GM19043 (cell line): Measurements from ENCODE around the gene STRADA.

ENCODE experiments used
- ATAC-seq: cut with Tn5 transposase; IDR thresholded peaks from one replicate; pipeline ENCODE4 v1.9.1; 2021; ENCODE audit warnings: low read depth; ENCODE audit not compliant: unreplicated experiment

The STRADA gene

DNA sequence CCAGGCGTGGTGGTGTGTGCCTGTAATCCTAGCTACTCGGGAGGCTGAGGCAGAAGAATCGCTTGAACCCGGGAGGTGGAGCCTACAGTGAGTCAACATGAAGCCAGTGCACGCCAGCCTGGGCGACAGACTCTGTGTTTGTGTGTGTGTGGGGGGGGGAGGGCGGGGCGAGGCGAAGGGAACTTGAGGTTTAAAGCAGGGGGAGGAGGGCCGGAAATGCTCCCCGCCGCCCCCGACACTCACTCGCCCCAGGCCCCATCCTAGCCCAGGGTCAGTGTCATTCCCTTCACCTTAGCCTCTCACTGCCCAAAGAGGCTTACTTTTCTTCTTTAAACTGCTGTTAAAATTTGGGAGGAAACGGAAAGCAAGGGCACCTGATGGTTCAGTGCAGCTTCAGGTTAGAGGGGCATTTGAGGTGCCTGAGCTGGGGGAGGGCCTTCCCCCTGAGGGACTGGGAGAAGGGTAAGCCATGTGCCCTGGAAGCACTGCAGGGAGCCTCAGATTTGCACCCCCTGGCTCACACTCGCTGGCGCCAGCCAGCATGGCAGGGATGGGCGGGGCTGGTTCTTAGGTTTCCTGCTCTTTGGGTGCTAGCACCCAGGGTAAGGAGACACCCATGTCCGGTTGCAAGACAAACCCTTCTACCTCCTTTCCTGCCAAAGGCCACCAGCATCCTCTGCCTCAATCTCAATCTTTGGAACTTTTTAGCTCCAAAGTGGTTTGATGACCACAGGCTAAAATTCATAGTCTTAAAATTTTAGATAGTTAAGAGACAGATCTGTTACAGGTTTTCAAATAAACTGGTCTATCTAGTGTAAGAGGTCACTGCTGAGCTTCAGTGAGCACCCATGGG, 39.5 kb downstream of the STRADA start:
- ATAC-seq, result no peak

DNA sequence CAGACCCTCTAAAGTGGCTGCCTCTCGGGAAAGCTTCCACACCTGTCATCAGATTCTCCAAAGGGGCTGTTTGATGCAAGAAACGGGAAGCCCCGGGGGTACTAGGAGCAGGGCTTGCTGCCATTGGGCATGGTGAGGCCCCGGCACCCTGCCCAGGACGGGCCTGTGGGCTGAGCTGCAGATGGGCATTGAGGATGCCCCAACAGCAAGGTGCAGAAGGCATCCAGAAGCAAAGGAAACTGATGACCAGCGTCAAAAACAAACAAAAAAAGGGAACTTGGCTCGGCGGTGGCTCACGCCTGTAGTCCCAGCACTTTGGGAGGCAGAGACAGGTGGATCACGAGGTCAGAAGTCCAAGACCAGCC, 40.2 kb downstream of the STRADA start:
- no peak for ATAC-seq

DNA sequence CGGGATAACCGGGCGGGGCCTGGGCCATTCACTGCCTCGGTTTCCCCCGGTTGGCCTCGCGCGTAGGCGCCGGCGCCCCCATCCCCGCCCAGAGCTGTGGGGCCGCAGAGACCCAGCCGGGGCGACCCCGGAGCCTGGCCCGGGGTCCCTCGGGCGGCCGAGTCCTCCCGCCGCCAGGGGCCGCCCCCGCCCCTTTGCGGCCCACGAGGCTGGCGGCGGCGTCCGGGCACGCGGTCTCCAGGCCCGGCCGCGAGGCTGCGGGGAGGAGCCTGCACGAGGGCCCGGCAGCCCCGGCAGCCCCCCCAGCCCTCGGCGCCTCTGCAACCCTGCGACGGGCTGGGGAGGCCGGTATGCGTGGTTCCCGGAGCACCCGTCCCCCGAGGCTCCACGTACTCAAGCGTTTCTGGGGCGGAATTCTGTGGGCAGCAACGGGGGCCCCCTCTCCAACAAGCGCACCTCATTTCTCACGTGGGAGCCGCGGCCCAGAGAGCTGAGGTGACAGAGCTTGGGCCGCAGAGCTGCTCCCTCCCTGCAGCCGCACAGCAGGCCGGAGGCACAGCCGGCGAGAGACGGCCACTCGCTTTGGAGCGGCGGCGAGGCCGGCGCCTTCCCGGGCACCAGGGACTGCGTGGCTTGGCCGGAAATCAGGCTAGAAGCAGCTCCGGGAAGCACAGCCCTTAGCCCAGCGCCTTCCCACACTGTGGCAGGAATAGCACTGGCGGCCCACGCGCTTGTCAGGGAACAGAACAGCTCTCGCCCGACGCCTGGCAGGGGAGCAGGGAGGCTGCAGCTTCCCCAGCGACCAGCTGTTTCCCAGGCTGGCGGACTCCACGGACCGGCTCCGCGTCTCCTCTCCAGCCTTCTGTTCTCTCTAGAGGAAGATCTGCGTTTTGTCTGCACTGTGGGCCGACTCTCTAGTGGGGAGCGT, 40.8 kb downstream of the STRADA start:
- ATAC-seq, result no peak

DNA sequence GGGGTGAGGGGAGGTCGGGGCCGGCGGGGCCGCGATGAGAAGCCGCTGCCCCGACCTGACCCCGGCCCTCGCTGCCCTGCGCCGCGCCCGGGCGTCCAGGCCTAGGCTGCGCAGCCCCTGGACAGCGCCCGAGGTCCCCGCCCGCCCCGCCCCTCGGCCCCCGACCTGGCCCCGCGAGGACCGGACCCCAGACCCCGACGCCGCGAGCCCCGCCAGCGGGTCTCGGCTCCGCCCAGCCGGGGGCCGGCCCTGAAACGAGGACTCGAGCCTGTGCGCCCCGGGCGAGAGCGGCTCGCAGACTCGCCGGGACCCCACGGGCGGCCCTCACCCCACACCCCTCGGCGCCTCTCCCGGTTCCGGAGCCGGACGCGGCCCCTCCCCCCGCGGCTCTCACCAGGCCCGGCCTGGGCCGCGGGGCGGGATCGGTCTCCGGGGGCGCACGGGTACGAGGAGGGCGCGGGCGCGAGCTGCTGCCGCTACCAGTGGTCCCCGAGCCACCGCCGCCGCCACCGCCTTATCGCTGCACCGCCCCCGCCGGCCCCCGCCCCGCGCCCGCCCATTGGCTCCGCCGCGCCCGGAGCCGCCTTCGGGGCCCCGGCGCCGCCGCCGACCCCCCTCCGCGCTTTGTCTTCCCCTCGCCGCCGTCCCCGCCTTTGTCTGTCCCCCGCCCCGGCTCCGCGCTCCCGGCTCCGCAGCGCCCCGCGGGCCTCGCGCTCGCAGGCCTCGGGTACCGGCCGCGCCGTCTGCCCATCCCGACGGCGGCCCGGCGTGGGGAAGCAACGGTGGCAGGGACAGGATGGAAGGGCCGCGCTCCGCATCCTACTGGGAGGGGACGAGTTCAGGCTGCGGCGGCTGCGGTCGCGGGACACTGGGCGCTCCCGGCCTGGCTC, 41.7 kb downstream of the STRADA start, which contains the start of gene LIMD2:
Gene LIMD2 (minus strand): TSS at position 488 of the 890 bp plus-strand sequence. CDS start 827 bp downstream, outside the sequence.
- no peak for ATAC-seq

DNA sequence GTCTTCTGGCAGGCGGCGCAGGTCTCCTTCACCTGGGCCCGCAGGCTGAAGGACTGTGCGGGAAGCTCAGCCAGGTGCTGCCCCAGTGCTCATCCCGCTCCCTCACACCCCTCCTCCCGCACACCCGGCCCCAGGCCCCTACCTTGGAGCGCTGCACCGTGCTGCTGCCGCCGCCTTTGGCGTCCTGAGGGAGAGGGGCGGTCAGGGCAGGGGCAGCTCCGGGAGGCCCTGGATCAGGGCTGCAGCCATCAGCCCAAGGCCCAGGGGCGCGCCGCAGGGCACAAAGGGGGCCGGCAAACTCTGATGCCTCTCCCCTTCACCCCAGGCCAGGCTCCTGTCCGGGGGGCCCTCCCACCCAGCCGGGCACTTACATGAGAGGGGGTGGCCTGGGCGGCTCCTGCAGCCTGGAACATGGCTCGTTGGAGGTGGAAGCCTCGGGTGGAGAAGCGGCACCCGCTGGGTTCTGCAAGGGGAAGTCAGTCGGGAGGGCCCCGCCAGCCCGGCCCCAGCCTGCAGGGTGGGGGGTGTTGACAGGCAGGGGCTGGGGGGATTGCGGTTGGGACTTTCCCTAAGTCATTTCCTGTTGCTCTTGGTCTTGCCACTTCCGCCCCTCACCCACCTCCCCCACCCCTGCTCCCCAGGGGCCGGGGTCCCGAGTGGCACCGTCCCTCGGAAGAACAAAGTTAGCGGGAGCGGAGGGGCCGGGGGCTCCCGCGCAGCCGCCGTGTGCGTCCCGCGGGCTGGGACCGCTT, 42.5 kb downstream of the STRADA start:
- ATAC-seq, result no peak

DNA sequence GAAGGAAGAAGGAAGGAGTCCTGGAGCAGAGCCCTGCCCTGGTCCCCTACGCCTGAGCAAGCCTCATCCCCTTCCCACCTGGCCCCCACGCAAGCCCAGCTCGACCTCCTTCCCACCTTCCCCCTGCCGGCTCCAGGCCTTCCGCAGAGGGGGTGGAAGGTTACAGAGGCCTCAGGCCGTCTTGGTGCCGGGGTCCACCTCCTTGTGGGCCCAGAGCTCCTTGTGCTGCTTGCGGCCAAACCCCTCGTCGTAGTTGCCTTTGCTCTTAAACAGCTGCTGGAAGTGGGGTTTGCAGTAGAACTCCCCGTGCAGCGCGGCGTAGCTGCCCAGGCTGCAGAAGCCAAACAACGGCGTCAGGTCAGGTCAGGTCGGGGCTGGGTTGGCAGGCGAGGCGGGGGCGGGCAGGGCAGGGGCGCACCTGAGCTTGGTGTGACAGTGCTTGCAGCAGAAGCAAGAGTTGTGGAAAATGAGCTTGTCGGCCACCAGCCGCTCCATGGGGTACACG, 43.2 kb downstream of the STRADA start:
- no peak for ATAC-seq

DNA sequence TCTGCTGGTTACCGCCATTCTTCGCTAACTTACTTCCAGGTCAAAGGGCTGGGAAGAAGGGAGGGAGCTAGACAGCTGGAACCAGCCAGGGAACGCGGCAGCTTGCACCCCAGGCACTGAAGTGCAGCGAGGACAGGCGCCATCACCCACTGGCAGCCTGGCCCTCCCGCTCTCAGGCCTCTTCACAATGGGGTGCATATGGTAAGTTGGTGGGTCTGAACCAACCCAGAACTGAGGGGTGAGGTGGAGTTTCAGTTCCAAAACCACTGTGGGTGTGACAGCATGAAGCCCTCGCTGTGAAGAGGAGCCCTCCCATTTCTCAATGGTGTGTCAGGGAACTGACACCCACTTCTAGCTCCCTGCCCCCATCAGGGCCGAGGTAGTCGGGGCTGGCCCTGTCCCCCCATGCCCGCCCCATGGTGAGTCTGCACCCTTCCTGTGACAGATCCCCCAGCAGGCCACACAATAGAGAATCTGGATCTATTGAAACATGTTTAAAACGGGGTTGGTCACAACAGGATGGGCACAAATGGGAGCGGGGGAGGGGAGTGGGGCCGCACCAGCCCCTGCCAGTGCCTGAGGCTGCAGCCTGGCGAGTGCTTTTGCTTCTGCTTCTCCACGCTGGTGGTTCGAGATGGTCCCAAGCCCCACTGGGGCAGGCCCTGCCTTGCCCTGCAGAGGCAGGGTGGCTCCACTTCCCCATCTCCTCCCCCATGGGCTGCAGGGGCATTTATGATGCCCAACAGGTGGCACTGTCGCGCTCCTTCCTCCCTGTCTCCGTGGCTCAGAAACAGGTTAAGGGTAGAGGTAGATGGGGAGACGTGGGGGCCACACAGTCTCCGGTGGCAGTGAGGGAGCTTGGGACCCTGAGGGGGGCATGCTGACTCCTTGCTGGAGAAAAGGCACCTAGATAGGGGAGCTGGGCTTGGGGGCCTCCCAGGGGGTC, 44.0 kb downstream of the STRADA start:
- peak; percentile 28 for ATAC-seq

DNA sequence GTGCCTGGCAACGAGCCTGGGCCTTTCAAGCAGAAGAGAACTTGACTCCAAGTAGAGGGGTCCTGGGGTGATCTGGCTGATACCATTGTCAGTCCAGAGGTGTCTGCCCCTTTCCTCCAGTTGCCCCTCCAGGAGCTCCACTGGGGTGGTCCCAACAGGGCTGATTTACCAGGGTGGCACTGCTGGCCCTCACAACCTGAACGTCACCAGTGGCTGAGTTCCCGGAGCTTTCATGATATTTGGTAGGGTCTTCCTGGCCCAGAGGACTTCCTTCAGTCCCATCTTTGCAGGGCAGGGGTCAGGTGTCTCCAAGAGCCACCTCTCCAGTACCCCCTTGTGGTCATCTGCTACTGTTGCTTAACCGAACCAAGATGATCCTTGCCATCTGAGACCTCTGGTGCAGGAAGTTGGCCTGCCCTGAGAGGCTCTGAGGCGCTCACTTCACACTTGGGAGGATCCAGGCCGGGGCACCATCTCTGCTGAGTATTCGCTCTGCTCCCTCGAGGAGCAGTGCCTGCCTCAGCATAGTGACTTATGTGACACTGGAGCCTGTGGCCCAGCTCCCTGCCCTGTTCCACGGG, 45.1 kb downstream of the STRADA start:
- no peak for ATAC-seq

DNA sequence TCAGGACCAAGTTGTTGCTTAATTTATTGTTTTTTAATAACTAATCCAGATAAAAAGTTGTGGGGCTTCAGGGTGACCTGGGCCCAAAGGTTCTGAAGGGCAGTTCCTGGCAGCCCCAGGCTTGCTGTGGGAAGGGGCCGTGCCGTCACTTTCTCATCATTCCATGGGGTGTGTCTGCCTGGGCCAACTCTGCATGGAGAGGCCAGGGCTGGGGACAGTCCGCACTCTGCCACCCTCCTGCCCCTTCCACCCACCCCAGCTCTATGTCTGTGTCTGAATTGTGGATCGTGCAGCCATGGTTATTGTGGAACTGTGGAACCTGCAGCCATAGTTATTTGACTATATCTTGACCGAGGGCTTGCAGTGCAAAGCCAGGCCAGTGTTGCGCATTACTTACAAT, 45.7 kb downstream of the STRADA start:
- ATAC-seq, result no peak

DNA sequence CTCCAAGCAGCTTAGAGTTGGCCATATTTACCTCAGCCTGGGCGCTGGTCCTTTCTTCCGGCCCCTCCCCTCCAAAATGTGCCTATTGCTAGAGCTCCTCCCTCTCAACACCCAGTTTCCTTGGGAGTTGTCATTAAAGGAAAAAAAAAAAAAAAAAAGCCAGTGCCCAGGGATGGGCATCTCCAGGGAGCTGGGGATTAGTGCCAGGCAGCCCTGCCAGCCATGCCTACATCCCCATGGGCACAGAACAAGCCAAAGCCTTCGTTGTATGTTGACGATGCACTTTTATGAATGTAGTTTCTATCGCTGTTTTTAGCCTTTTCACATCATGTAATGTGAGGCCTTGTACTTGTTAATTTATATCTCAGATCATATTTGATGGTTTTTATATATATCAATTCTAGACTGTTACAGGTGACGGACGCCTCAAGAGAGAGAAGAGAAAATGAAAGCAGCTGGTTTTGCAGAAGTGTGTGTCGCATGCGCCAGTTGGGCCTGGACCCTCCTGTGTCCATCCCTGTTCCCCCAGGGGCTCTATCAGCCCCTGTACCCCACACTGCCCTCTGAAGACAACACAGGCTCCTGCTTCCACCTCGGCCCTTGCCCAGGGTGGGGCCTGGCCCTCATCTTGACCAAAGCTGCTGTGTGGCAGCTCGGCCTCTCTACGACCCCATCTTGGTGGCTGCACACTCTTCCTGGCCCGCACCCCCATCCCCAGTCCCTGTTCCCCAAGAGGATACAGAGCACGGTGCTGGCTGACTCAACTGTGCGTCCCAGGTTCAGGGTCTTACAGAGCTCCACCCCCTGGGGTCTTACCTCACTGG, 46.4 kb downstream of the STRADA start:
- no peak for ATAC-seq

DNA sequence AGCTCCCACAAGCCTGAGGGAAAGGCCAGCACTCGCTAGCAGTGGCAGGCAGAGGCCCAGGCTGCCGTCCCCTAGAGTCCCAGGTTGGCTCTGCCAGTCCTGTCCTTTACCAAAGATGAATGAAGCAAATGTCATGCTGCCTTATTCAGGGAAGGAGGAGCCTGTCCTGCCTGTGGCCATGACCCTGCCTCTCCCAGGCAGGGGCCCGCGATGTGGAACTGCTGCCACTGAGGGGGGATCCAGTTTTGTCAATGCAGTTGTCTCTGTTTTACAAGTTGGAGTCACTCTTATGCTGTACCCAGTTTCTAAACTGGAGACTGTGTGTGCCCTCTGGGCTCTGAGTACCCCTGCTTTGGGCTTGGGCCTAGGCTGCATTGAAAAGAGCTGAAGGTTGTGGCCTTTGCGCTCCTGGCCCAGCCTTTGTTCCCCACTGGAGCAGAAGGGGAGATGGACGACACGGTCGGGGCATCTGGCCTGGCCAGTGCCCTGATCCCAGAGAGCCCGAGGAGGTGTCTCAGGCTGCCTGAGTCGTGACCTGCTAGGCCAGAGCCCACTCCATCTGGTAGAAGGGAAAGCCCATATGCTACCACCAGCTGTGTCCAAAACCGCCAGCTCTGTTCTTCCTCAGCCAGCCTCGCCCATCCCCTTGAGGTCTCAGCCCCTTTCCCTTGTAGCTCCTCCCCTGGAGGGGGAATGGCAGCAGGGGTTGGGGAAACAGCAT, 47.2 kb downstream of the STRADA start:
- no peak for ATAC-seq

DNA sequence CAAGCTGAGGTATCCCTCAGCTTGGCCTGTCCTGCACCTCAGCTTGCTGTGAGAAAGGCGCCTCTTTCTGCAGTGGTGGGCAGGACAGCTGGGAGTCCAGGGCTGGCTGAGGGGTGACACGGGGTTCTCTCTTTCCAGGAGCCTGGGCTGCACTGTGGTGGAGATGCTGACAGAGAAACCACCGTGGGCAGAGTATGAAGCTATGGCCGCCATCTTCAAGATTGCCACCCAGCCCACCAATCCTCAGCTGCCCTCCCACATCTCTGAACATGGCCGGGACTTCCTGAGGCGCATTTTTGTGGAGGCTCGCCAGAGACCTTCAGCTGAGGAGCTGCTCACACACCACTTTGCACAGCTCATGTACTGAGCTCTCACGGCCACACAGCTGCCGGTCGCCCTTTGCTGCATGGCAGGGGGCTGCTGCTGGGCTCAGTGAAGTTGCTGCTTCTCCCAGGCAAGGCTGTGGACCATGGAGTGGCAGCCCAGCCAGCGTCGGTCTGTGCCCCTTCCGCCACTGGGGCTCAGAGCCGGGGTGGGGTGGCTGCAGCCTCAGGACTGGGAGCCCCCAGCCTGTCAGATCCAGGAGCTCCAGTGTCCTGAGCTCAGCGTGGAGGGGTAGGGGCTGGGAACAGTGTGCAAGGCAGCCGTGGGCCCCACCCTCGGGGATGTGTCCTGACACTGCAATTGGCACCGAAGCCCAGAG, 48.0 kb downstream of the STRADA start:
- ATAC-seq, result no peak

DNA sequence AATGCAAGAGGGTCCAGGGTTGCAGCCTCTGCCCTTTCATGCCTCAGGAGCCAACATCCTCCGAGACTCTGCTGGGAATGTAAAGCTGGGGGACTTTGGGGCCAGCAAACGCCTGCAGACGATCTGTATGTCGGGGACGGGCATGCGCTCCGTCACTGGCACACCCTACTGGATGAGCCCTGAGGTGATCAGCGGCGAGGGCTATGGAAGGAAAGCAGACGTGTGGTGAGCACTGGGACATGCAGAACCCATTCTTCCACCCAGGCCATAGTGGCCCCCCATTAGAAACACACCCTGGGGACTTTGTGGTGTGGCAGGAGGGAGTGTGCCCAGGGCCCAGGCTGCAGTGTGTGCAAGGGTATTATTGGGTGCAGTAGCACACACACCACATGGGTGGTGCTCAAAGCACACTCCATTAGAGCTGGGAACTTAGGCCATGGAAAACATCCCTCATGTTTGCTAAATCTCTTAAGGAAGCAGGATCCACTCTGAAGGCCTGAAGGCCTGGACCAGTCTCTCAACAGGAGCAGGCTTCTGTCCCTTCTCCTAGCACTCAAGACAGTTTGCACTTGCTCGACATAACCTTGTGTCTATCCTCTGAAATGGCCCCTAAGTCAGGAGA, 49.3 kb downstream of the STRADA start:
- no peak for ATAC-seq

DNA sequence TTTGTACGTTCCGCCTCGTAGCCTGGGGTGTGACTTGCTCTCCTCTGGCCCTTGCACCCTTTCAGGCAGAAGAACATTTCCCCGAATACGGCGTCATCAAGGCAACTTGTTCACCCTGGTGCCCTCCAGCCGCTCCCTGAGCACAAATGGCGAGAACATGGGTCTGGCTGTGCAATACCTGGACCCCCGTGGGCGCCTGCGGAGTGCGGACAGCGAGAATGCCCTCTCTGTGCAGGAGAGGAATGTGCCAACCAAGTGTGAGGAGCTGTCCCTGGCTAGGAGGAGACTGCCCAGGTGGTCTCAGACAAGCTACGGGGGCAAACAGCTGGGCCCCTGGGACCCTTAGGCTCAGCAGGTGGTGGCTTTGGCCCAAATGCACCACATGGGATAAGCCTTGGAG, 52.1 kb downstream of the STRADA start:
- no peak for ATAC-seq

DNA sequence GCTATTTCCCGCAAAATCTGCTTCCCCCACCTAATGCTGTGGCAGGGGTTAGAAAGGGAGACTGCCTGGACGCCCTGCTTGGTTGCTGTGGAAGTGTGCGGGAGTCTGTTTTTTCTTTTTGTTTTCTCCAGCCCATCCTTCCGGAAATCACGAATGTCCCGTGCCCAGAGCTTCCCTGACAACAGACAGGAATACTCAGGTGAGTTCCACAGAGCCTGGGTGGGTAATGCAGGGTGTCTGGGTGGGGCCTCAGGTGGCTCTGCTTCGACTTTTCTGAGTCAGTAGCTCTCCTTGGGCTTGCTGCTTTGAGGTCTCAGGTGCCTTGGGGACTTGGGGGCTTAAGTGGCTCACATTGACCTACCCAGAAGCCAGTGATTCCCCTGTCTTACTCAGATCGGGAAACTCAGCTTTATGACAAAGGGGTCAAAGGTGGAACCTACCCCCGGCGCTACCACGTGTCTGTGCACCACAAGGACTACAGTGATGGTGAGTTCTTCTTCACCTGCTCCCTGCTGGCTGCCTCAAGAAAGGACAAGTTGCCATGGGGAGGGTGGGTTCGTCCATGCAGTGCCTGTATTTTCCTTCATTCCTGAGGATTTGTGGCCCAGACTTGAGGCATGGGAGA, 53.1 kb downstream of the STRADA start:
- no peak for ATAC-seq
